Hepatocyte (in vitro differentiated cells): ENCODE results near the gene PPFIBP2. TPM values are rescaled to one million over a fixed set of nuclear protein-coding genes. Genes with fewer than 3 reads are reported as not detected.

Experiments
- DNase-seq: peaks from one replicate; pipeline ENCODE4 v3.0.0-alpha.2; 2016; ENCODE audit warnings: low spot score
- H2AFZ ChIP-seq: fragments of 200-600 bp; sonication (generic); 2 replicates; pipeline ENCODE4 v1.6.0; 2016; ENCODE audit warnings: antibody characterized with exemption, mild to moderate bottlenecking
- H3K27ac ChIP-seq: fragments of 200-600 bp; sonication (generic); 2 replicates; pipeline ENCODE4 v1.5.1; 2016; ENCODE audit warnings: mild to moderate bottlenecking
- H3K27me3 ChIP-seq: fragments of 200-600 bp; sonication (generic); 2 replicates; pipeline ENCODE4 v1.6.1; 2016
- H3K36me3 ChIP-seq: fragments of 200-600 bp; sonication (generic); replicated peaks from 2 replicates; pipeline ENCODE4 v1.5.1; 2016; ENCODE audit warnings: low read depth; ENCODE audit not compliant: insufficient read depth
- H3K4me1 ChIP-seq: fragments of 200-600 bp; sonication (generic); 2 replicates; pipeline ENCODE4 v1.5.1; 2016; ENCODE audit warnings: mild to moderate bottlenecking, moderate library complexity; ENCODE audit not compliant: insufficient read depth
- H3K4me2 ChIP-seq: fragments of 200-600 bp; sonication (generic); 2 replicates; pipeline ENCODE4 v1.6.0; 2016
- H3K4me3 ChIP-seq: fragments of 200-600 bp; sonication (generic); 2 replicates; pipeline ENCODE4 v1.5.1; 2016; ENCODE audit warnings: mild to moderate bottlenecking
- H3K79me2 ChIP-seq: fragments of 200-600 bp; sonication (generic); 2 replicates; pipeline ENCODE4 v1.6.0; 2017; ENCODE audit warnings: mild to moderate bottlenecking
- H3K9me2 ChIP-seq: fragments of 200-600 bp; sonication (generic); replicated peaks from 2 replicates; pipeline ENCODE4 v1.6.0; 2017; ENCODE audit warnings: mild to moderate bottlenecking; ENCODE audit not compliant: insufficient read depth
- H3K9me3 ChIP-seq: fragments of 200-600 bp; sonication (generic); 2 replicates; pipeline ENCODE4 v1.5.1; 2016; ENCODE audit warnings: low read depth, mild to moderate bottlenecking
- H4K20me1 ChIP-seq: fragments of 200-600 bp; sonication (generic); 2 replicates; pipeline ENCODE4 v1.6.0; 2016; ENCODE audit warnings: mild to moderate bottlenecking; ENCODE audit not compliant: insufficient read depth, poor library complexity, severe bottlenecking
- EZH2 ChIP-seq: fragments of 200-600 bp; sonication (generic); IDR thresholded peaks from 2 replicates; pipeline ENCODE4 v1.6.1; 2016; ENCODE audit warnings: antibody characterized with exemption, mild to moderate bottlenecking, borderline replicate concordance
- EZH2phosphoT487 ChIP-seq: fragments of 200-600 bp; sonication (generic); IDR thresholded peaks from one replicate; pipeline ENCODE4 v1.6.1; 2018; ENCODE audit warnings: antibody characterized with exemption, mild to moderate bottlenecking, low read depth, moderate library complexity; ENCODE audit not compliant: unreplicated experiment, severe bottlenecking
- WGBS: methylation state at CpG from one replicate; pipeline ENCODE4 v1.1.6; 2016; ENCODE audit warnings: low lambda C conversion rate; ENCODE audit errors: missing lambda C conversion rate; 5-methylcytosine and 5-hydroxymethylcytosine counted together
- polyA plus RNA-seq: library from polyadenylated mRNA; unstranded; fragments of >200 nt; fragmentation: Nextera tagmentation; extraction: Ambion mirVana; gene quantifications from 2 replicates; pipeline ENCODE4 v1.2.1, GENCODE V29; 2016
- total RNA-seq: library from RNA; depleted of rRNA; stranded (reverse); fragments of >200 nt; gene quantifications from 2 replicates; pipeline ENCODE4 v1.2.3, GENCODE V29; 2014
- TF ChIP-seq, protein P1 (sequence below): fragments of 200-600 bp; sonication (generic); IDR thresholded peaks from 2 replicates; pipeline ENCODE4 v1.5.1; 2016; ENCODE audit warnings: antibody characterized with exemption, mild to moderate bottlenecking; ENCODE audit not compliant: poor library complexity

The PPFIBP2 gene
- total and polyA plus RNA-seq, 2 experiments from 2014 or later: 33.9 to 55.8 TPM

- Histone ChIP-seq H3K4me3 (no peak overlapping the region), H3K27ac (no peak overlapping the region), H4K20me1 (no peaks in the 10 kb centered on the region), H3K9me3 (no peaks in the 10 kb centered on the region), H3K27me3 (no peaks in the 10 kb centered on the region), H3K36me3 (no peaks in the 10 kb centered on the region), H3K4me1 (peaks cover 5% of the 10 kb centered on the region), H3K4me2 (no peak overlapping the region), H3K79me2 (peaks cover 12% of the 10 kb centered on the region), H2AFZ (no peak overlapping the region), H3K9me2 (no peaks in the 10 kb centered on the region)
- TF ChIP-seq, protein P1, sequence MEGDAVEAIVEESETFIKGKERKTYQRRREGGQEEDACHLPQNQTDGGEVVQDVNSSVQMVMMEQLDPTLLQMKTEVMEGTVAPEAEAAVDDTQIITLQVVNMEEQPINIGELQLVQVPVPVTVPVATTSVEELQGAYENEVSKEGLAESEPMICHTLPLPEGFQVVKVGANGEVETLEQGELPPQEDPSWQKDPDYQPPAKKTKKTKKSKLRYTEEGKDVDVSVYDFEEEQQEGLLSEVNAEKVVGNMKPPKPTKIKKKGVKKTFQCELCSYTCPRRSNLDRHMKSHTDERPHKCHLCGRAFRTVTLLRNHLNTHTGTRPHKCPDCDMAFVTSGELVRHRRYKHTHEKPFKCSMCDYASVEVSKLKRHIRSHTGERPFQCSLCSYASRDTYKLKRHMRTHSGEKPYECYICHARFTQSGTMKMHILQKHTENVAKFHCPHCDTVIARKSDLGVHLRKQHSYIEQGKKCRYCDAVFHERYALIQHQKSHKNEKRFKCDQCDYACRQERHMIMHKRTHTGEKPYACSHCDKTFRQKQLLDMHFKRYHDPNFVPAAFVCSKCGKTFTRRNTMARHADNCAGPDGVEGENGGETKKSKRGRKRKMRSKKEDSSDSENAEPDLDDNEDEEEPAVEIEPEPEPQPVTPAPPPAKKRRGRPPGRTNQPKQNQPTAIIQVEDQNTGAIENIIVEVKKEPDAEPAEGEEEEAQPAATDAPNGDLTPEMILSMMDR: peak; percentile 39
- TF ChIP-seq EZH2phosphoT487 (no peak), EZH2 (no peak)
- DNase-seq: peak; percentile 47
- 63% methylated on average over 7 of the region's 7 CpGs for WGBS
Measured at GRCh38 chr11:7548659-7549274, 35.0 kb downstream of the PPFIBP2 start.

GRCh38 chr11:7549681-7550080, 35.9 kb downstream of the PPFIBP2 start:
- no peak overlapping the region for H3K4me2 ChIP-seq
- H4K20me1 ChIP-seq: no peaks in the 10 kb centered on the region
- WGBS: 96% methylated on average over 4 of the region's 4 CpGs
- no peaks in the 10 kb centered on the region for H3K9me2 ChIP-seq
- H2AFZ ChIP-seq: no peak overlapping the region
- H3K9me3 ChIP-seq: no peaks in the 10 kb centered on the region
- DNase-seq: no peak
- no peak overlapping the region for H3K4me3 ChIP-seq
- H3K36me3 ChIP-seq: no peaks in the 10 kb centered on the region
- peaks cover 12% of the 10 kb centered on the region for H3K79me2 ChIP-seq
- TF ChIP-seq EZH2phosphoT487: no peak
- TF ChIP-seq, protein P1: no peak
- peaks cover 7% of the 10 kb centered on the region for H3K4me1 ChIP-seq
- no peak overlapping the region for H3K27ac ChIP-seq
- no peaks in the 10 kb centered on the region for H3K27me3 ChIP-seq

DNA sequence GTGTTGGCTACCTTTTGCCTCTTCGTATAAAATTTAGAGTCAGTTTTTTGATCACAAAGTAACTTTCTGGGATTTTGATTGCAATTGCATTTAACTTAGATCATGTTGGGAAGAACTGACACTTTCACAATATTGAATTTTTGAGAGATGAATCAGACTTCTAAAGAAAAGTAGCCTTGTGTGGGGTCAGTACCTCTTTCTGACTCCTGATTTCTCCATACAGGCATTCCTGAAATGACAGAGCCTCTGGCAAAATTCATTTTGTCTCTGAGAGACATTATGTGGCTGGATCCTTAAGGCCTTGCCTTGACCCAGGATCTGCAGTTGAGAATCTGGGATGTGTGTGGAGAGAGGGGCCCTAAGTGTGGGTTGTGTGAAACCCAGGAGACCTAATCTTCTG, 37.8 kb downstream of the PPFIBP2 start:
- H3K79me2 ChIP-seq: peaks cover 7% of the 10 kb centered on the region
- 97% methylated on average over 1 of the region's 1 CpG for WGBS
- H3K27ac ChIP-seq: no peak overlapping the region
- no peak overlapping the region for H3K4me3 ChIP-seq
- H2AFZ ChIP-seq: no peak overlapping the region
- H3K4me1 ChIP-seq: peaks cover 15% of the 10 kb centered on the region
- H4K20me1 ChIP-seq: no peaks in the 10 kb centered on the region
- no peaks in the 10 kb centered on the region for H3K9me3 ChIP-seq
- H3K27me3 ChIP-seq: no peaks in the 10 kb centered on the region
- no peaks in the 10 kb centered on the region for H3K9me2 ChIP-seq
- no peaks in the 10 kb centered on the region for H3K36me3 ChIP-seq
- TF ChIP-seq, protein P1: no peak
- TF ChIP-seq EZH2 (no peak), EZH2phosphoT487 (no peak)
- H3K4me2 ChIP-seq: no peak overlapping the region
- no peak for DNase-seq
